ENCODE results near the gene SLC9C1. TPM values are rescaled to one million over a fixed set of nuclear protein-coding genes. Genes with fewer than 3 reads are reported as not detected.

SLC9C1 gene
- polyA plus RNA-seq, 1 donor (not counting 4 experiments of a cell fraction or from before 2014, with no cell fraction given), result not detected

DNA sequence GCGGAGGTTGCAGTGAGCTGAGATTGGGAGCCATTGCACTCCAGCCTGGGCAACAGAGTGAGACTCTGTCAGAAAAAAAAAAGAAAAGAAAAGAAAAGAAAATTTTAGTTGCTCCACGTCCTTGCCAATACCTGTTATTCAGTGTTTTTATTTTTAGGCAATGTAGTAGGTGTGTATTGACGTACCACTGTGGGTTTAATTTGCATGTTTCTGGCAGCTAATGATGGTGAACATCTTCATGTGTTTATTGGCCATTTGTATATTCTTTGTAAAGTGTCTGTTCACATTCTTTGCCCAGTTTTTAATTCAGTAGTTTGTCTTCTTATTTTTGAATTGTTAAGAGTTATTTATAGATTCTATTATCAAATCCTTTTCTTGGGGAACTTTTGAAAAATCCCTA lies 122.9 kb downstream of the SLC9C1 start:
- no peak overlapping the region for H3K27ac ChIP-seq (ENCODE audit: control insufficient read depth, insufficient read depth, low read length)
- H3K36me3 ChIP-seq (ENCODE audit: control insufficient read depth in 2 of 2, extremely low read depth in 1 of 2, insufficient read depth in 2 of 2, low read length in 2 of 2), result no peaks in the 10 kb centered on the region
- no peaks in the 10 kb centered on the region for H3K9me3 ChIP-seq (ENCODE audit: control insufficient read depth, low read depth, low read length)
- H3K9me1 ChIP-seq (ENCODE audit: control insufficient read depth, extremely low read depth, insufficient read depth, low read length), result no peaks in the 10 kb centered on the region
- DNase-seq (ENCODE audit: low read depth, low spot score) (no peak), FAIRE-seq (no peak)
- H4K20me1 ChIP-seq (ENCODE audit: control insufficient read depth, extremely low read depth, insufficient read depth, low read length), result no peaks in the 10 kb centered on the region
- no peak overlapping the region for H3K9ac ChIP-seq (ENCODE audit: control insufficient read depth, extremely low read depth, insufficient read depth, low read length)
- dilution Hi-C loops (cut with MboI; ENCODE audit: extremely low pct_ligation_motif_present, low sequenced_read_pairs), result no loop called here
- TF ChIP-seq EZH2 (IDR thresholded peaks at IDR 0.05; ENCODE audit: low read length), result no peak
- TF ChIP-seq, protein P1, sequence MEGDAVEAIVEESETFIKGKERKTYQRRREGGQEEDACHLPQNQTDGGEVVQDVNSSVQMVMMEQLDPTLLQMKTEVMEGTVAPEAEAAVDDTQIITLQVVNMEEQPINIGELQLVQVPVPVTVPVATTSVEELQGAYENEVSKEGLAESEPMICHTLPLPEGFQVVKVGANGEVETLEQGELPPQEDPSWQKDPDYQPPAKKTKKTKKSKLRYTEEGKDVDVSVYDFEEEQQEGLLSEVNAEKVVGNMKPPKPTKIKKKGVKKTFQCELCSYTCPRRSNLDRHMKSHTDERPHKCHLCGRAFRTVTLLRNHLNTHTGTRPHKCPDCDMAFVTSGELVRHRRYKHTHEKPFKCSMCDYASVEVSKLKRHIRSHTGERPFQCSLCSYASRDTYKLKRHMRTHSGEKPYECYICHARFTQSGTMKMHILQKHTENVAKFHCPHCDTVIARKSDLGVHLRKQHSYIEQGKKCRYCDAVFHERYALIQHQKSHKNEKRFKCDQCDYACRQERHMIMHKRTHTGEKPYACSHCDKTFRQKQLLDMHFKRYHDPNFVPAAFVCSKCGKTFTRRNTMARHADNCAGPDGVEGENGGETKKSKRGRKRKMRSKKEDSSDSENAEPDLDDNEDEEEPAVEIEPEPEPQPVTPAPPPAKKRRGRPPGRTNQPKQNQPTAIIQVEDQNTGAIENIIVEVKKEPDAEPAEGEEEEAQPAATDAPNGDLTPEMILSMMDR (optimal IDR thresholded peaks at IDR 0.05 in 1 of 3, IDR thresholded peaks at IDR 0.05 in 1 of 3, conservative IDR thresholded peaks at IDR 0.05 in 1 of 3; ENCODE audit: extremely low read depth in 1 of 3, insufficient read depth in 2 of 3, low read length in 3 of 3), result no peak
- no peaks in the 10 kb centered on the region for H3K4me1 ChIP-seq (ENCODE audit: control insufficient read depth, extremely low read depth, insufficient read depth, low read length)
- H3K4me3 ChIP-seq (ENCODE audit: control insufficient read depth in 2 of 3, extremely low read depth in 1 of 3, insufficient read depth in 2 of 3, low read depth in 1 of 3, low read length in 3 of 3), result no peak overlapping the region
- H2AFZ ChIP-seq (ENCODE audit: control insufficient read depth, low read length), result no peak overlapping the region
- no peak overlapping the region for H3K4me2 ChIP-seq (ENCODE audit: control insufficient read depth, extremely low read depth, insufficient read depth, low read depth, low read length)
- H3K79me2 ChIP-seq (ENCODE audit: control insufficient read depth, insufficient read depth, low read length), result no peaks in the 10 kb centered on the region
- no peaks in the 10 kb centered on the region for H3K27me3 ChIP-seq (ENCODE audit: control insufficient read depth, extremely low read depth, insufficient read depth, low read length)

DNA sequence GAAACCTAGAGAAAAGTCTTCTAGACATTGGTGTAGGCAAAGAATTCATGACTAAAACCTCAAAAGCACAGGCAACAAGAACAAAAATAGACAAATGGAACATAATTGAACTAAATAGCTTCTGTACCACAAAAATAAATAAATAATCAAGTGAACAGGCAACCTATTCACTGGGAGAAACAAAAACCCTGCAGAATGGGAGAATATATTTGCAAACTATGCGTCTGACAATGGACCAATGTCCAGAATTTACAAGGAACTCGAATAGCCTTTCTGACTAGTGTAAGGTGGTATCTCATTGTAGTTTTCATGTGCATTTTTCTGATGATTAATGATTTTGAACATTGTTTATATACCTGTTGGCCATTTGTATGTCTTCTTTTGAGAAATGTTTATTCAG lies 124.0 kb downstream of the SLC9C1 start:
- dilution Hi-C loops (cut with MboI; ENCODE audit: extremely low pct_ligation_motif_present, low sequenced_read_pairs), result no loop called here
- Histone ChIP-seq H3K9me1 (ENCODE audit: control insufficient read depth, extremely low read depth, insufficient read depth, low read length) (no peaks in the 10 kb centered on the region), H4K20me1 (ENCODE audit: control insufficient read depth, extremely low read depth, insufficient read depth, low read length) (no peaks in the 10 kb centered on the region), H3K4me2 (ENCODE audit: control insufficient read depth, extremely low read depth, insufficient read depth, low read depth, low read length) (no peak overlapping the region), H2AFZ (ENCODE audit: control insufficient read depth, low read length) (no peak overlapping the region), H3K9ac (ENCODE audit: control insufficient read depth, extremely low read depth, insufficient read depth, low read length) (no peak overlapping the region), H3K4me1 (ENCODE audit: control insufficient read depth, extremely low read depth, insufficient read depth, low read length) (no peaks in the 10 kb centered on the region), H3K27ac (ENCODE audit: control insufficient read depth, insufficient read depth, low read length) (no peak overlapping the region), H3K4me3 (ENCODE audit: control insufficient read depth in 2 of 3, extremely low read depth in 1 of 3, insufficient read depth in 2 of 3, low read depth in 1 of 3, low read length in 3 of 3) (no peak overlapping the region), H3K36me3 (ENCODE audit: control insufficient read depth in 2 of 2, extremely low read depth in 1 of 2, insufficient read depth in 2 of 2, low read length in 2 of 2) (no peaks in the 10 kb centered on the region), H3K27me3 (ENCODE audit: control insufficient read depth, extremely low read depth, insufficient read depth, low read length) (no peaks in the 10 kb centered on the region), H3K9me3 (ENCODE audit: control insufficient read depth, low read depth, low read length) (no peaks in the 10 kb centered on the region), H3K79me2 (ENCODE audit: control insufficient read depth, insufficient read depth, low read length) (no peaks in the 10 kb centered on the region)
- TF ChIP-seq EZH2 (IDR thresholded peaks at IDR 0.05; ENCODE audit: low read length), result no peak
- TF ChIP-seq, protein P1 (optimal IDR thresholded peaks at IDR 0.05 in 1 of 3, IDR thresholded peaks at IDR 0.05 in 1 of 3, conservative IDR thresholded peaks at IDR 0.05 in 1 of 3; ENCODE audit: extremely low read depth in 1 of 3, insufficient read depth in 2 of 3, low read length in 3 of 3), result no peak
- no peak for DNase-seq (ENCODE audit: low read depth, low spot score)
- no peak for FAIRE-seq

All from keratinocyte (primary cell).